C4-2B (cell line): ENCODE results near the gene CTCFL.

Source experiments
- H3K27ac ChIP-seq: fragments of 450-650 bp; 2 replicates; pipeline ENCODE4 v1.5.1; 2017
- CTCF ChIP-seq: fragments of 450-650 bp; conservative IDR thresholded peaks from 2 replicates; pipeline ENCODE4 v1.5.1; 2017; ENCODE audit warnings: mild to moderate bottlenecking
- ZFX ChIP-seq: fragments of 450-650 bp; IDR thresholded peaks from 2 replicates; pipeline ENCODE4 v1.6.1; 2017

Gene CTCFL

GRCh38 chr20:57455386-57455785 is 69.6 kb downstream of the CTCFL start:
- no peak overlapping the region for H3K27ac ChIP-seq
- no peak for TF ChIP-seq ZFX
- no peak for TF ChIP-seq CTCF

- no peak overlapping the region for H3K27ac ChIP-seq
- TF ChIP-seq CTCF = no peak
- no peak for TF ChIP-seq ZFX
These were observed 72.9 kb downstream of the CTCFL start for GRCh38 chr20:57451795-57452661.

- TF ChIP-seq ZFX = no peak
- TF ChIP-seq CTCF = no peak
- no peak overlapping the region for H3K27ac ChIP-seq
These were observed 73.5 kb downstream of the CTCFL start for GRCh38 chr20:57451431-57451794.

GRCh38 chr20:57450931-57451330 is 74.0 kb downstream of the CTCFL start:
- TF ChIP-seq ZFX (no peak), CTCF (no peak)
- H3K27ac ChIP-seq = no peak overlapping the region

GRCh38 chr20:57450419-57450818 is 74.5 kb downstream of the CTCFL start:
- no peak for TF ChIP-seq CTCF
- no peak for TF ChIP-seq ZFX
- H3K27ac ChIP-seq = no peak overlapping the region

GRCh38 chr20:57449398-57450354 is 75.3 kb downstream of the CTCFL start:
- TF ChIP-seq CTCF (no peak), ZFX (no peak)
- H3K27ac ChIP-seq = no peak overlapping the region

- TF ChIP-seq ZFX (no peak), CTCF (no peak)
- H3K27ac ChIP-seq = no peak overlapping the region
These were observed 76.1 kb downstream of the CTCFL start for GRCh38 chr20:57448764-57449354.
